Measurements from ENCODE around the gene RASIP1. TPM values are rescaled to one million over a fixed set of nuclear protein-coding genes. Genes with fewer than 3 reads are reported as not detected.
"Not testable (repeated sequence)": the region's sequence is repeated elsewhere in the genome, so short reads cannot be mapped to it uniquely, and the experiment has no call there.

RASIP1 gene
- total and polyA plus RNA-seq, 4 donors: 2.9 to 11.9 (median 10.0) TPM

GRCh38 chr19:48693629-48694028 is 46.8 kb downstream of the RASIP1 start:
- H3K27me3 ChIP-seq (ENCODE audit: control insufficient read depth, insufficient read depth, low read length): peaks cover 24% of the 10 kb centered on the region
- not testable (repeated sequence) for H3K4me3 ChIP-seq (ENCODE audit: low read depth, low read length); H3K27ac ChIP-seq (ENCODE audit: low read depth, low read length); DNase-seq (ENCODE audit: low read depth in 4 of 6, low spot score in 6 of 6); H3K9me3 ChIP-seq (ENCODE audit: control insufficient read depth, insufficient read depth, low read length); H3K36me3 ChIP-seq (ENCODE audit: control insufficient read depth, insufficient read depth, low read length)
- WGBS (ENCODE audit: insufficient coverage): 84% methylated on average over 7 of the region's 9 CpGs
- peaks cover 12% of the 10 kb centered on the region for H3K4me1 ChIP-seq (ENCODE audit: control insufficient read depth, insufficient read depth, low read length)

- Histone ChIP-seq H3K27ac (ENCODE audit: low read depth, low read length) (no peak overlapping the region), H3K27me3 (ENCODE audit: control insufficient read depth, insufficient read depth, low read length) (no peaks in the 10 kb centered on the region), H3K36me3 (ENCODE audit: control insufficient read depth, insufficient read depth, low read length) (no peaks in the 10 kb centered on the region), H3K9me3 (ENCODE audit: control insufficient read depth, insufficient read depth, low read length) (no peaks in the 10 kb centered on the region), H3K4me1 (ENCODE audit: control insufficient read depth, insufficient read depth, low read length) (peaks cover 10% of the 10 kb centered on the region), H3K4me3 (ENCODE audit: low read depth, low read length) (no peak overlapping the region)
- WGBS (ENCODE audit: insufficient coverage): 62% methylated on average over 4 of the region's 7 CpGs
- DNase-seq (ENCODE audit: low read depth in 4 of 6, low spot score in 6 of 6): peak in 2 of 6 donors; percentile 54 to 87
These were observed 51.0 kb downstream of the RASIP1 start for GRCh38 chr19:48689449-48689848.

GRCh38 chr19:48687776-48688175 is 52.6 kb downstream of the RASIP1 start:
- H3K27me3 ChIP-seq (ENCODE audit: control insufficient read depth, insufficient read depth, low read length): no peaks in the 10 kb centered on the region
- H3K4me3 ChIP-seq (ENCODE audit: low read depth, low read length): no peak overlapping the region
- no peaks in the 10 kb centered on the region for H3K36me3 ChIP-seq (ENCODE audit: control insufficient read depth, insufficient read depth, low read length)
- 88% methylated on average over 3 of the region's 3 CpGs for WGBS (ENCODE audit: insufficient coverage)
- no peak overlapping the region for H3K27ac ChIP-seq (ENCODE audit: low read depth, low read length)
- H3K9me3 ChIP-seq (ENCODE audit: control insufficient read depth, insufficient read depth, low read length): no peaks in the 10 kb centered on the region
- DNase-seq (ENCODE audit: low read depth in 4 of 6, low spot score in 6 of 6): no peak
- H3K4me1 ChIP-seq (ENCODE audit: control insufficient read depth, insufficient read depth, low read length): peaks cover 25% of the 10 kb centered on the region

GRCh38 chr19:48686637-48687036 is 53.8 kb downstream of the RASIP1 start:
- H3K36me3 ChIP-seq (ENCODE audit: control insufficient read depth, insufficient read depth, low read length); DNase-seq (ENCODE audit: low read depth in 4 of 6, low spot score in 6 of 6); H3K27me3 ChIP-seq (ENCODE audit: control insufficient read depth, insufficient read depth, low read length); H3K4me3 ChIP-seq (ENCODE audit: low read depth, low read length); H3K27ac ChIP-seq (ENCODE audit: low read depth, low read length); H3K9me3 ChIP-seq (ENCODE audit: control insufficient read depth, insufficient read depth, low read length): not testable (repeated sequence)
- peaks cover 25% of the 10 kb centered on the region for H3K4me1 ChIP-seq (ENCODE audit: control insufficient read depth, insufficient read depth, low read length)
- WGBS (ENCODE audit: insufficient coverage): 93% methylated on average over 6 of the region's 7 CpGs

- WGBS (ENCODE audit: insufficient coverage): 40% methylated on average over 2 of the region's 3 CpGs
- H3K9me3 ChIP-seq (ENCODE audit: control insufficient read depth, insufficient read depth, low read length): no peaks in the 10 kb centered on the region
These were observed 54.3 kb downstream of the RASIP1 start for GRCh38 chr19:48686088-48686487.

GRCh38 chr19:48685583-48685982 is 54.8 kb downstream of the RASIP1 start:
- no peaks in the 10 kb centered on the region for H3K9me3 ChIP-seq (ENCODE audit: control insufficient read depth, insufficient read depth, low read length)
- H3K36me3 ChIP-seq (ENCODE audit: control insufficient read depth, insufficient read depth, low read length): peaks cover 3% of the 10 kb centered on the region
- no peaks in the 10 kb centered on the region for H3K27me3 ChIP-seq (ENCODE audit: control insufficient read depth, insufficient read depth, low read length)
- peak overlapping the region; percentile 33 for H3K27ac ChIP-seq (ENCODE audit: low read depth, low read length)
- no peak overlapping the region for H3K4me3 ChIP-seq (ENCODE audit: low read depth, low read length)
- peaks cover 25% of the 10 kb centered on the region for H3K4me1 ChIP-seq (ENCODE audit: control insufficient read depth, insufficient read depth, low read length)
- 88% methylated on average over 4 of the region's 9 CpGs for WGBS (ENCODE audit: insufficient coverage)
- DNase-seq (ENCODE audit: low read depth in 4 of 6, low spot score in 6 of 6): no peak

More at GRCh38 chr19:48686088-48686487, 54.3 kb downstream of the RASIP1 start:
- no peak overlapping the region for H3K4me3 ChIP-seq (ENCODE audit: low read depth, low read length)
- DNase-seq (ENCODE audit: low read depth in 4 of 6, low spot score in 6 of 6): peak in 2 of 6 donors; percentile 44 to 57
- no peaks in the 10 kb centered on the region for H3K27me3 ChIP-seq (ENCODE audit: control insufficient read depth, insufficient read depth, low read length)
- H3K4me1 ChIP-seq (ENCODE audit: control insufficient read depth, insufficient read depth, low read length): peaks cover 25% of the 10 kb centered on the region
- H3K27ac ChIP-seq (ENCODE audit: low read depth, low read length): peak overlapping the region; percentile 33
- H3K36me3 ChIP-seq (ENCODE audit: control insufficient read depth, insufficient read depth, low read length): no peaks in the 10 kb centered on the region

GRCh38 chr19:48683349-48683748 is 57.1 kb downstream of the RASIP1 start:
- peak overlapping the region; percentile 58 for H3K27ac ChIP-seq (ENCODE audit: low read depth, low read length)
- no peaks in the 10 kb centered on the region for H3K9me3 ChIP-seq (ENCODE audit: control insufficient read depth, insufficient read depth, low read length)
- peaks cover 25% of the 10 kb centered on the region for H3K4me1 ChIP-seq (ENCODE audit: control insufficient read depth, insufficient read depth, low read length)
- H3K27me3 ChIP-seq (ENCODE audit: control insufficient read depth, insufficient read depth, low read length): no peaks in the 10 kb centered on the region
- H3K4me3 ChIP-seq (ENCODE audit: low read depth, low read length): peak overlapping the region; percentile 3
- peak; percentile 63 to 94 (median 74) for DNase-seq (ENCODE audit: low read depth in 4 of 6, low spot score in 6 of 6)
- H3K36me3 ChIP-seq (ENCODE audit: control insufficient read depth, insufficient read depth, low read length): peaks cover 7% of the 10 kb centered on the region
- 13% methylated on average over 11 of the region's 11 CpGs for WGBS (ENCODE audit: insufficient coverage)

- Histone ChIP-seq H3K36me3 (ENCODE audit: control insufficient read depth, insufficient read depth, low read length) (peaks cover 7% of the 10 kb centered on the region), H3K9me3 (ENCODE audit: control insufficient read depth, insufficient read depth, low read length) (no peaks in the 10 kb centered on the region), H3K4me3 (ENCODE audit: low read depth, low read length) (no peak overlapping the region), H3K27ac (ENCODE audit: low read depth, low read length) (no peak overlapping the region), H3K27me3 (ENCODE audit: control insufficient read depth, insufficient read depth, low read length) (no peaks in the 10 kb centered on the region), H3K4me1 (ENCODE audit: control insufficient read depth, insufficient read depth, low read length) (peaks cover 25% of the 10 kb centered on the region)
- DNase-seq (ENCODE audit: low read depth in 4 of 6, low spot score in 6 of 6): no peak
- WGBS (ENCODE audit: insufficient coverage): 87% methylated on average over 7 of the region's 7 CpGs
These were observed 59.3 kb downstream of the RASIP1 start for GRCh38 chr19:48681127-48681470.

- 94% methylated on average over 45 of the region's 45 CpGs for WGBS (ENCODE audit: insufficient coverage)
These were observed 59.8 kb downstream of the RASIP1 start for GRCh38 chr19:48680436-48681126.

GRCh38 chr19:48680006-48680405 is 60.4 kb downstream of the RASIP1 start:
- DNase-seq (ENCODE audit: low read depth in 4 of 6, low spot score in 6 of 6); H3K9me3 ChIP-seq (ENCODE audit: control insufficient read depth, insufficient read depth, low read length); H3K36me3 ChIP-seq (ENCODE audit: control insufficient read depth, insufficient read depth, low read length); H3K27ac ChIP-seq (ENCODE audit: low read depth, low read length); H3K4me3 ChIP-seq (ENCODE audit: low read depth, low read length); H3K27me3 ChIP-seq (ENCODE audit: control insufficient read depth, insufficient read depth, low read length): not testable (repeated sequence)
- WGBS (ENCODE audit: insufficient coverage): 92% methylated on average over 6 of the region's 19 CpGs
- H3K4me1 ChIP-seq (ENCODE audit: control insufficient read depth, insufficient read depth, low read length): peaks cover 27% of the 10 kb centered on the region

More at GRCh38 chr19:48680436-48681126, 59.8 kb downstream of the RASIP1 start:
- Histone ChIP-seq H3K9me3 (ENCODE audit: control insufficient read depth, insufficient read depth, low read length) (no peaks in the 10 kb centered on the region), H3K4me3 (ENCODE audit: low read depth, low read length) (no peak overlapping the region), H3K36me3 (ENCODE audit: control insufficient read depth, insufficient read depth, low read length) (peaks cover 7% of the 10 kb centered on the region), H3K27ac (ENCODE audit: low read depth, low read length) (no peak overlapping the region), H3K27me3 (ENCODE audit: control insufficient read depth, insufficient read depth, low read length) (no peaks in the 10 kb centered on the region), H3K4me1 (ENCODE audit: control insufficient read depth, insufficient read depth, low read length) (peaks cover 26% of the 10 kb centered on the region)
- no peak for DNase-seq (ENCODE audit: low read depth in 4 of 6, low spot score in 6 of 6)

Data from spinal cord (tissue), 10 donors.